Parathyroid adenoma (tissue), 2 donors: ENCODE data around the gene CLDND2.

Experiments
- H2AFZ ChIP-seq: fragments of 300-600 bp; sonication (generic); one replicate; pipeline ENCODE4 v1.7.0; 2017; ENCODE audit warnings: antibody characterized with exemption, mild to moderate bottlenecking
- H3K27ac ChIP-seq: fragments of 300-600 bp; sonication (generic); one replicate; pipeline ENCODE4 v1.7.0; 2017
- H3K27me3 ChIP-seq: fragments of 300-600 bp; sonication (generic); one replicate; pipeline ENCODE4 v1.7.0; 2017; ENCODE audit warnings: low read length; ENCODE audit not compliant: control insufficient read depth, insufficient read depth
- H3K36me3 ChIP-seq: fragments of 300-600 bp; sonication (generic); one replicate; pipeline ENCODE4 v1.7.0; 2017; ENCODE audit warnings: low read length; ENCODE audit not compliant: control insufficient read depth, insufficient read depth
- H3K4me1 ChIP-seq: fragments of 300-600 bp; sonication (generic); one replicate; pipeline ENCODE4 v1.7.0; 2017; ENCODE audit warnings: control low read depth
- H3K4me2 ChIP-seq: fragments of 300-600 bp; sonication (generic); one replicate; pipeline ENCODE4 v1.7.0; 2017; ENCODE audit warnings: low read length
- H3K4me3 ChIP-seq: fragments of 300-600 bp; sonication (generic); one replicate; pipeline ENCODE4 v1.7.0; 2017; ENCODE audit warnings: low read depth, low read length
- H3K79me2 ChIP-seq: fragments of 300-600 bp; sonication (generic); one replicate; pipeline ENCODE4 v1.7.0; 2017; ENCODE audit warnings: control low read depth
- H3K9ac ChIP-seq: fragments of 300-600 bp; sonication (generic); one replicate; pipeline ENCODE4 v1.7.0; 2017; ENCODE audit warnings: mild to moderate bottlenecking
- H3K9me3 ChIP-seq: fragments of 300-600 bp; sonication (generic); one replicate; pipeline ENCODE4 v1.7.0; 2017; ENCODE audit warnings: low read length; ENCODE audit not compliant: control insufficient read depth
- TF ChIP-seq, protein P1 (sequence below): fragments of 300-600 bp; sonication (generic); IDR thresholded peaks from one replicate; pipeline ENCODE4 v1.7.0; 2017; ENCODE audit warnings: antibody characterized with exemption, mild to moderate bottlenecking
- donor health status: primary hyperparathyroidism.

Gene CLDND2

DNA sequence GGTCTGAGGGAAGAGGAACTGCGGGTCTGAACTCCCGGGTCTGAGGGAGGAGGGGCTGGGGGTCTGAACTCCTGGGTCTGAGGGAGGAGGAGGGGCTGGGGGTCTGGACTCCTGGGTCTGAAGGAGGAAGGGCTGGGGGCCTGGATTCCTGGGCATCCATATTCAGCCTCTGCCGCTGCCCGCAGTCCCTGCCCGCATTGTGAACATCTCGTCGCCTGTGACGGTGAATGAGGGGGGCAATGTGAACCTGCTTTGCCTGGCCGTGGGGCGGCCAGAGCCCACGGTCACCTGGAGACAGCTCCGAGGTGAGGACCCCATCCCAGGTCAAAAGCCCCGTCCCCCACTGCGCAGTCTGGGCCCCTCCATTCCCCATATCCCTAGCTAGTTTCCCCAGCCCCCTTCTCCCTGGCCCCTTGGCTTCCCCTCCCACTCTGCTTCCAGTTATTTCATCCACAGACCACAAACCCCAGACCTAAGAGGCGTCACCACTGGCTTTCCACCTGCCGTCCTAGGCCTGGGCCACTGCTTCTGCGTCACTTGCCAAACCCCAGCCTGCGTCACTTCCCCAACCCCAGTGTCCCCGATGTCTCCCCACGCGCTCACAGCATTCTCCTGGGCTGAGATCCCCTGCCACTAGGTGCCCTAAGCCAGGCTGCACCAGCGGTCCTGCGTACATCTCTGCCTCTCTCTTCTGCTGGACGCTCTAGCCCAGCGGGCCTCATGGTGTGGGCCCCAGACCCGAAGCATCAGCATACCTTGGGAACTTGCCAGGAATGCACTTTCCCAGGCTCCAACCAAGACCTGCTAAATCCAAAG lies 43.4 kb downstream of the CLDND2 start:
- TF ChIP-seq, protein P1, sequence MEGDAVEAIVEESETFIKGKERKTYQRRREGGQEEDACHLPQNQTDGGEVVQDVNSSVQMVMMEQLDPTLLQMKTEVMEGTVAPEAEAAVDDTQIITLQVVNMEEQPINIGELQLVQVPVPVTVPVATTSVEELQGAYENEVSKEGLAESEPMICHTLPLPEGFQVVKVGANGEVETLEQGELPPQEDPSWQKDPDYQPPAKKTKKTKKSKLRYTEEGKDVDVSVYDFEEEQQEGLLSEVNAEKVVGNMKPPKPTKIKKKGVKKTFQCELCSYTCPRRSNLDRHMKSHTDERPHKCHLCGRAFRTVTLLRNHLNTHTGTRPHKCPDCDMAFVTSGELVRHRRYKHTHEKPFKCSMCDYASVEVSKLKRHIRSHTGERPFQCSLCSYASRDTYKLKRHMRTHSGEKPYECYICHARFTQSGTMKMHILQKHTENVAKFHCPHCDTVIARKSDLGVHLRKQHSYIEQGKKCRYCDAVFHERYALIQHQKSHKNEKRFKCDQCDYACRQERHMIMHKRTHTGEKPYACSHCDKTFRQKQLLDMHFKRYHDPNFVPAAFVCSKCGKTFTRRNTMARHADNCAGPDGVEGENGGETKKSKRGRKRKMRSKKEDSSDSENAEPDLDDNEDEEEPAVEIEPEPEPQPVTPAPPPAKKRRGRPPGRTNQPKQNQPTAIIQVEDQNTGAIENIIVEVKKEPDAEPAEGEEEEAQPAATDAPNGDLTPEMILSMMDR, result no peak
- H3K4me2 ChIP-seq, result no peak overlapping the region
- no peak overlapping the region for H3K4me3 ChIP-seq
- H3K27me3 ChIP-seq, result no peaks in the 10 kb centered on the region
- H3K79me2 ChIP-seq, result no peaks in the 10 kb centered on the region
- H3K27ac ChIP-seq, result no peak overlapping the region
- H3K4me1 ChIP-seq, result peaks cover 4% of the 10 kb centered on the region
- H2AFZ ChIP-seq, result no peak overlapping the region
- no peak overlapping the region for H3K9ac ChIP-seq
- H3K9me3 ChIP-seq, result no peaks in the 10 kb centered on the region
- H3K36me3 ChIP-seq, result no peaks in the 10 kb centered on the region

- H3K27me3 ChIP-seq, result no peaks in the 10 kb centered on the region
- H3K4me1 ChIP-seq, result peaks cover 12% of the 10 kb centered on the region
- no peak overlapping the region for H3K27ac ChIP-seq
- H3K9ac ChIP-seq, result no peak overlapping the region
- TF ChIP-seq, protein P1, result no peak
- H3K4me3 ChIP-seq, result no peak overlapping the region
- H3K9me3 ChIP-seq, result no peaks in the 10 kb centered on the region
- no peaks in the 10 kb centered on the region for H3K36me3 ChIP-seq
- H3K79me2 ChIP-seq, result no peaks in the 10 kb centered on the region
- H3K4me2 ChIP-seq, result no peak overlapping the region
- H2AFZ ChIP-seq, result no peak overlapping the region
Observed at GRCh38 chr19:51324167-51324481, 44.7 kb downstream of the CLDND2 start.

GRCh38 chr19:51323481-51324166 lies 45.2 kb downstream of the CLDND2 start:
- TF ChIP-seq, protein P1, result no peak
- Histone ChIP-seq H3K4me1 (peaks cover 12% of the 10 kb centered on the region), H3K4me3 (no peak overlapping the region), H3K36me3 (no peaks in the 10 kb centered on the region), H3K27me3 (no peaks in the 10 kb centered on the region), H3K9ac (no peak overlapping the region), H3K27ac (no peak overlapping the region), H3K4me2 (no peak overlapping the region), H3K79me2 (no peaks in the 10 kb centered on the region), H2AFZ (no peak overlapping the region), H3K9me3 (no peaks in the 10 kb centered on the region)

DNA sequence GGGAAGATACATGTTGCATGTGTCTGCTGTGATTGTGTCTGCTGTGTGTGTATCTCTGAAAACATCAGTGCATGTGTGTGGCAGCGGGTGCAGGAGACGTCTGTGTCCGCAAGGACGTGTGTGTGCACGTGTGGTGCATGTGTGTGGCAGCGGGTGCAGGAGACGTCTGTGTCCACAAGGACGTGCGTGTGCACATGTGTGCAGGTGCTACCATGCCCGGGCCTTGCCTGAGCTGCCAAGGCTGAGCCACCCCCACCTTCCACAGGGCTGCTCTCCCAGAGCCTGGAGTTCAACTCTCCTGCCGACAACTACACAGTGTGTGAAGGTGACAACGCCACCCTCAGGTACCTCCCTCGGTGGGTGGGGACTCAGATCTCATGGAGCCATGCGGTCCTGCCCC lies 47.0 kb downstream of the CLDND2 start:
- peaks cover 12% of the 10 kb centered on the region for H3K4me1 ChIP-seq

More for the DNA sequence above, 47.0 kb downstream of the CLDND2 start:
- Histone ChIP-seq H3K27ac (no peak overlapping the region), H3K79me2 (no peaks in the 10 kb centered on the region), H3K27me3 (no peaks in the 10 kb centered on the region), H3K9me3 (no peaks in the 10 kb centered on the region), H3K9ac (no peak overlapping the region), H3K4me2 (no peak overlapping the region), H3K36me3 (no peaks in the 10 kb centered on the region), H2AFZ (no peak overlapping the region), H3K4me3 (no peak overlapping the region)
- TF ChIP-seq, protein P1, result no peak
